SK-N-SH treated with all-trans-retinoic acid at 6 μM for 48 hours (cell line): Measurements from ENCODE around the gene DENND1A.

ENCODE experiments used
- ATAC-seq: fragments of 200-7000 bp; cut with Tn5 transposase; 3 replicates; pipeline ENCODE4 v1.9.1; 2020; ENCODE audit warnings: mild to moderate bottlenecking, moderate library complexity
- ARNTL ChIP-seq: fragments of 450-650 bp; formaldehyde crosslinking; IDR thresholded peaks from 2 replicates; pipeline ENCODE4 v1.5.0; 2020; ENCODE audit warnings: low read depth, mild to moderate bottlenecking, moderate library complexity, borderline replicate concordance
- BACH2 ChIP-seq: fragments of 250-450 bp; sonication (Bioruptor Pico); IDR thresholded peaks from 2 replicates; pipeline ENCODE4 v1.9.0; 2021; ENCODE audit warnings: mild to moderate bottlenecking, borderline replicate concordance
- CSDC2 ChIP-seq: fragments of 250-450 bp; sonication (Bioruptor Pico); IDR thresholded peaks from 2 replicates; pipeline ENCODE4 v1.5.0; 2020; ENCODE audit warnings: mild to moderate bottlenecking, moderate library complexity
- ESRRG ChIP-seq: fragments of 250-450 bp; sonication (Bioruptor Pico); IDR thresholded peaks from 2 replicates; pipeline ENCODE4 v1.6.1; 2021; ENCODE audit warnings: mild to moderate bottlenecking
- GLIS3 ChIP-seq: fragments of 250-450 bp; sonication (Bioruptor Pico); IDR thresholded peaks from 2 replicates; pipeline ENCODE4 v1.5.0; 2020; ENCODE audit warnings: mild to moderate bottlenecking, moderate library complexity
- ISL1 ChIP-seq: fragments of 250-450 bp; sonication (Bioruptor Pico); IDR thresholded peaks from 2 replicates; pipeline ENCODE4 v2.1.2; 2022; ENCODE audit warnings: mild to moderate bottlenecking, moderate library complexity
- OSR1 ChIP-seq: fragments of 250-450 bp; sonication (Bioruptor Pico); IDR thresholded peaks from 2 replicates; pipeline ENCODE4 v1.8.0; 2022; ENCODE audit warnings: moderate library complexity, mild to moderate bottlenecking, inconsistent platforms
- PPARA ChIP-seq: fragments of 250-450 bp; sonication (Bioruptor Pico); IDR thresholded peaks from 2 replicates; pipeline ENCODE4 v1.5.0; 2020; ENCODE audit warnings: mild to moderate bottlenecking, borderline replicate concordance
- RARB ChIP-seq: fragments of 250-450 bp; sonication (Bioruptor Pico); IDR thresholded peaks from 2 replicates; pipeline ENCODE4 v1.8.0; 2021; ENCODE audit warnings: mild to moderate bottlenecking, moderate library complexity
- SNAI2 ChIP-seq: fragments of 250-450 bp; sonication (Bioruptor Pico); IDR thresholded peaks from 2 replicates; pipeline ENCODE4 v1.5.0; 2020; ENCODE audit warnings: mild to moderate bottlenecking, moderate library complexity
- TCF4 ChIP-seq: fragments of 250-450 bp; sonication (Bioruptor Pico); IDR thresholded peaks from 2 replicates; pipeline ENCODE4 v1.8.0; 2021; ENCODE audit warnings: mild to moderate bottlenecking, moderate library complexity, borderline replicate concordance
- TOX ChIP-seq: fragments of 250-450 bp; sonication (Bioruptor Pico); IDR thresholded peaks from 2 replicates; pipeline ENCODE4 v1.8.0; 2021; ENCODE audit warnings: mild to moderate bottlenecking, moderate library complexity, borderline replicate concordance
- TSHZ2 ChIP-seq: fragments of 250-450 bp; sonication (Bioruptor Pico); IDR thresholded peaks from 2 replicates; pipeline ENCODE4 v1.5.0; 2020; ENCODE audit warnings: mild to moderate bottlenecking, moderate library complexity
- ZC3H10 ChIP-seq: fragments of 250-450 bp; sonication (Bioruptor Pico); IDR thresholded peaks from 2 replicates; pipeline ENCODE4 v1.5.1; 2021; ENCODE audit warnings: mild to moderate bottlenecking, moderate library complexity
- ZFP3 ChIP-seq: fragments of 250-450 bp; sonication (Bioruptor Pico); IDR thresholded peaks from 2 replicates; pipeline ENCODE4 v1.5.0; 2020; ENCODE audit warnings: mild to moderate bottlenecking, moderate library complexity
- ZNF565 ChIP-seq: fragments of 450-650 bp; formaldehyde crosslinking; conservative IDR thresholded peaks from 2 replicates; pipeline ENCODE4 v1.5.0; 2020; ENCODE audit warnings: low read depth, mild to moderate bottlenecking, moderate library complexity
- ZNF70 ChIP-seq: fragments of 450-650 bp; formaldehyde crosslinking; IDR thresholded peaks from 2 replicates; pipeline ENCODE4 v1.5.0; 2020; ENCODE audit warnings: mild to moderate bottlenecking, moderate library complexity
- ZNF8 ChIP-seq: fragments of 450-650 bp; formaldehyde crosslinking; IDR thresholded peaks from 2 replicates; pipeline ENCODE4 v1.5.0; 2020; ENCODE audit warnings: mild to moderate bottlenecking, moderate library complexity
- TF ChIP-seq, protein P1 (sequence below): fragments of 250-450 bp; sonication (Bioruptor Pico); IDR thresholded peaks from 2 replicates; pipeline ENCODE4 v1.8.0; 2020; ENCODE audit warnings: mild to moderate bottlenecking, moderate library complexity, borderline replicate concordance
- TF ChIP-seq, protein P2 (sequence below): fragments of 250-450 bp; sonication (Bioruptor Pico); IDR thresholded peaks from 2 replicates; pipeline ENCODE4 v1.8.0; 2021; ENCODE audit warnings: low read depth, mild to moderate bottlenecking, moderate library complexity, borderline replicate concordance
- TF ChIP-seq, protein P3 (sequence below): fragments of 250-450 bp; sonication (Bioruptor Pico); IDR thresholded peaks from 2 replicates; pipeline ENCODE4 v1.5.1; 2021; ENCODE audit warnings: mild to moderate bottlenecking, moderate library complexity

Gene DENND1A

GRCh38 chr9:123883634-123884033, 46.3 kb downstream of the DENND1A start:
- no peak for TF ChIP-seq TOX (CRISPR knock-in tag)
- TF ChIP-seq ISL1 (CRISPR knock-in tag), result no peak
- TF ChIP-seq, protein P1, sequence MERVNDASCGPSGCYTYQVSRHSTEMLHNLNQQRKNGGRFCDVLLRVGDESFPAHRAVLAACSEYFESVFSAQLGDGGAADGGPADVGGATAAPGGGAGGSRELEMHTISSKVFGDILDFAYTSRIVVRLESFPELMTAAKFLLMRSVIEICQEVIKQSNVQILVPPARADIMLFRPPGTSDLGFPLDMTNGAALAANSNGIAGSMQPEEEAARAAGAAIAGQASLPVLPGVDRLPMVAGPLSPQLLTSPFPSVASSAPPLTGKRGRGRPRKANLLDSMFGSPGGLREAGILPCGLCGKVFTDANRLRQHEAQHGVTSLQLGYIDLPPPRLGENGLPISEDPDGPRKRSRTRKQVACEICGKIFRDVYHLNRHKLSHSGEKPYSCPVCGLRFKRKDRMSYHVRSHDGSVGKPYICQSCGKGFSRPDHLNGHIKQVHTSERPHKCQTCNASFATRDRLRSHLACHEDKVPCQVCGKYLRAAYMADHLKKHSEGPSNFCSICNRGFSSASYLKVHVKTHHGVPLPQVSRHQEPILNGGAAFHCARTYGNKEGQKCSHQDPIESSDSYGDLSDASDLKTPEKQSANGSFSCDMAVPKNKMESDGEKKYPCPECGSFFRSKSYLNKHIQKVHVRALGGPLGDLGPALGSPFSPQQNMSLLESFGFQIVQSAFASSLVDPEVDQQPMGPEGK (CRISPR knock-in tag), result no peak
- TF ChIP-seq CSDC2 (CRISPR knock-in tag), result no peak
- TF ChIP-seq RARB (CRISPR knock-in tag), result no peak
- TF ChIP-seq BACH2, result no peak
- no peak for TF ChIP-seq ZNF8 (CRISPR knock-in tag)
- no peak for TF ChIP-seq ZNF70 (CRISPR knock-in tag)
- TF ChIP-seq, protein P2, sequence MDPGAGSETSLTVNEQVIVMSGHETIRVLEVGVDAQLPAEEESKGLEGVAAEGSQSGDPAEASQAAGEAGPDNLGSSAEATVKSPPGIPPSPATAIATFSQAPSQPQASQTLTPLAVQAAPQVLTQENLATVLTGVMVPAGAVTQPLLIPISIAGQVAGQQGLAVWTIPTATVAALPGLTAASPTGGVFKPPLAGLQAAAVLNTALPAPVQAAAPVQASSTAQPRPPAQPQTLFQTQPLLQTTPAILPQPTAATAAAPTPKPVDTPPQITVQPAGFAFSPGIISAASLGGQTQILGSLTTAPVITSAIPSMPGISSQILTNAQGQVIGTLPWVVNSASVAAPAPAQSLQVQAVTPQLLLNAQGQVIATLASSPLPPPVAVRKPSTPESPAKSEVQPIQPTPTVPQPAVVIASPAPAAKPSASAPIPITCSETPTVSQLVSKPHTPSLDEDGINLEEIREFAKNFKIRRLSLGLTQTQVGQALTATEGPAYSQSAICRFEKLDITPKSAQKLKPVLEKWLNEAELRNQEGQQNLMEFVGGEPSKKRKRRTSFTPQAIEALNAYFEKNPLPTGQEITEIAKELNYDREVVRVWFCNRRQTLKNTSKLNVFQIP, result no peak
- TF ChIP-seq GLIS3 (CRISPR knock-in tag), result no peak
- no peak for TF ChIP-seq ESRRG
- TF ChIP-seq ZFP3 (CRISPR knock-in tag), result no peak
- no peak for TF ChIP-seq TCF4 (CRISPR knock-in tag)
- TF ChIP-seq OSR1, result no peak
- no peak for TF ChIP-seq ARNTL (CRISPR knock-in tag)
- no peak for TF ChIP-seq TSHZ2 (CRISPR knock-in tag)
- ATAC-seq, result no peak

DNA sequence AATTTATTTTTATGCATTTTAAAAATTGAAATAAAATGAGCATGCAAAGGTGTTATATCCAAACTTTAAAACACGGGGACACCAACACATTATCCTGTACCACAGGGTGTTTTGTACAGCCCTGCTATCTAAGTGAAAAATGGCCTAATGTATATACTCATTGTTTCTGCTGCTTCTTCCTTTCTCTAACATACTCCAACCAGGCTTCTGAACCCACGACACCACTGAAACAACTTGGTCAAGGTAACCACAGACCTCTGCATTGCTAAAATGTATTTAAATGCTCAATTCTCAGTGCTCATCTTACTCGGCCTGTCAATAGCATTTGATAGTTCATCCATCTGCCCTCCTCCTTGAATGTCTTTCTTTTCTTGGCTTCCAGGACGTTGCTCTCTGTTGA, 48.3 kb downstream of the DENND1A start:
- no peak for ATAC-seq

More for the DNA sequence above, 48.3 kb downstream of the DENND1A start:
- TF ChIP-seq TSHZ2 (CRISPR knock-in tag), result no peak
- TF ChIP-seq ZFP3 (CRISPR knock-in tag), result no peak
- TF ChIP-seq GLIS3 (CRISPR knock-in tag), result no peak
- TF ChIP-seq, protein P1 (CRISPR knock-in tag), result no peak
- TF ChIP-seq SNAI2 (CRISPR knock-in tag), result no peak
- TF ChIP-seq PPARA (CRISPR knock-in tag), result no peak
- TF ChIP-seq BACH2, result no peak
- TF ChIP-seq RARB (CRISPR knock-in tag), result no peak
- no peak for TF ChIP-seq ZNF70 (CRISPR knock-in tag)
- TF ChIP-seq ZNF565 (CRISPR knock-in tag), result no peak
- no peak for TF ChIP-seq TOX (CRISPR knock-in tag)
- TF ChIP-seq ISL1 (CRISPR knock-in tag), result no peak
- TF ChIP-seq ZC3H10 (CRISPR knock-in tag), result no peak
- TF ChIP-seq, protein P3, sequence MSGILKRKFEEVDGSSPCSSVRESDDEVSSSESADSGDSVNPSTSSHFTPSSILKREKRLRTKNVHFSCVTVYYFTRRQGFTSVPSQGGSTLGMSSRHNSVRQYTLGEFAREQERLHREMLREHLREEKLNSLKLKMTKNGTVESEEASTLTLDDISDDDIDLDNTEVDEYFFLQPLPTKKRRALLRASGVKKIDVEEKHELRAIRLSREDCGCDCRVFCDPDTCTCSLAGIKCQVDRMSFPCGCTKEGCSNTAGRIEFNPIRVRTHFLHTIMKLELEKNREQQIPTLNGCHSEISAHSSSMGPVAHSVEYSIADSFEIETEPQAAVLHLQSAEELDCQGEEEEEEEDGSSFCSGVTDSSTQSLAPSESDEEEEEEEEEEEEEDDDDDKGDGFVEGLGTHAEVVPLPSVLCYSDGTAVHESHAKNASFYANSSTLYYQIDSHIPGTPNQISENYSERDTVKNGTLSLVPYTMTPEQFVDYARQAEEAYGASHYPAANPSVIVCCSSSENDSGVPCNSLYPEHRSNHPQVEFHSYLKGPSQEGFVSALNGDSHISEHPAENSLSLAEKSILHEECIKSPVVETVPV (CRISPR knock-in tag), result no peak
- no peak for TF ChIP-seq CSDC2 (CRISPR knock-in tag)
